ENCODE measurements around the gene VAT1. TPM values are rescaled to one million over a fixed set of nuclear protein-coding genes. Genes with fewer than 3 reads are reported as not detected.

Gene VAT1
- total and polyA plus RNA-seq, 12 donors: 48.5 to 99.2 (median 66.0) TPM

DNA sequence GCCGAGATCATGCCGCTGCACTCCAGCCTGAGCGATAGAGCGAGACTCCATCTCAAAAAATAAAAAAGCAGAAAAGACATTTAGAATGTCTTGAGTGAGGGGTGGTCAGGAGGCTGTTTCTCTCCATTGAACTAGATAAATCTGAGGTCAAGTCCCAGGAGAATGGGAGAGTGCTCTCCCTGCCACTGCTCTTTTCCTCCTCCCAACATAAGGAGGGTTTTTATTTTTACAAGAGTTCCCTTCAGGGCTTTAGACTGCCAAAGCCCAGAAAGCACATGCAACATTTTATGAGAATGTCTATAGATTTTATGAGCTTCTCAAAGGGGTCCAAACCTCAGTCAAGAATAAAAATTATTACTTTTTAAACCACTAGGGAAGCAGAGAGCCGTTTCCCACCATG is 4.4 kb upstream of the VAT1 start:
- Histone ChIP-seq H3K4me3 (no peak overlapping the region), H3K4me1 (peaks cover 0 to 21% (median 12%) of the 10 kb centered on the region in 9 donors), H3K27me3 (no peaks in the 10 kb centered on the region), H3K9me3 (no peaks in the 10 kb centered on the region), H3K27ac (no peak overlapping the region), H3K36me3 (no peaks in the 10 kb centered on the region)
- intact Hi-C loops (cut with DNase I): loop anchor here in 7 of 10 donors (5.0 to 10.0 kb wide), 6 partner anchors 61 to 338 kb away; partner anchors contain the start of genes BRCA1 (in 5 of the 7) and NBR1 (in 1 of the 7)
- TF ChIP-seq, protein P1, sequence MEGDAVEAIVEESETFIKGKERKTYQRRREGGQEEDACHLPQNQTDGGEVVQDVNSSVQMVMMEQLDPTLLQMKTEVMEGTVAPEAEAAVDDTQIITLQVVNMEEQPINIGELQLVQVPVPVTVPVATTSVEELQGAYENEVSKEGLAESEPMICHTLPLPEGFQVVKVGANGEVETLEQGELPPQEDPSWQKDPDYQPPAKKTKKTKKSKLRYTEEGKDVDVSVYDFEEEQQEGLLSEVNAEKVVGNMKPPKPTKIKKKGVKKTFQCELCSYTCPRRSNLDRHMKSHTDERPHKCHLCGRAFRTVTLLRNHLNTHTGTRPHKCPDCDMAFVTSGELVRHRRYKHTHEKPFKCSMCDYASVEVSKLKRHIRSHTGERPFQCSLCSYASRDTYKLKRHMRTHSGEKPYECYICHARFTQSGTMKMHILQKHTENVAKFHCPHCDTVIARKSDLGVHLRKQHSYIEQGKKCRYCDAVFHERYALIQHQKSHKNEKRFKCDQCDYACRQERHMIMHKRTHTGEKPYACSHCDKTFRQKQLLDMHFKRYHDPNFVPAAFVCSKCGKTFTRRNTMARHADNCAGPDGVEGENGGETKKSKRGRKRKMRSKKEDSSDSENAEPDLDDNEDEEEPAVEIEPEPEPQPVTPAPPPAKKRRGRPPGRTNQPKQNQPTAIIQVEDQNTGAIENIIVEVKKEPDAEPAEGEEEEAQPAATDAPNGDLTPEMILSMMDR (IDR thresholded peaks at IDR 0.05): no peak
- no peak for DNase-seq
- 76 to 84% methylated on average over 5 of the region's 5 CpGs for WGBS, 2 donors
- ATAC-seq: no peak

DNA sequence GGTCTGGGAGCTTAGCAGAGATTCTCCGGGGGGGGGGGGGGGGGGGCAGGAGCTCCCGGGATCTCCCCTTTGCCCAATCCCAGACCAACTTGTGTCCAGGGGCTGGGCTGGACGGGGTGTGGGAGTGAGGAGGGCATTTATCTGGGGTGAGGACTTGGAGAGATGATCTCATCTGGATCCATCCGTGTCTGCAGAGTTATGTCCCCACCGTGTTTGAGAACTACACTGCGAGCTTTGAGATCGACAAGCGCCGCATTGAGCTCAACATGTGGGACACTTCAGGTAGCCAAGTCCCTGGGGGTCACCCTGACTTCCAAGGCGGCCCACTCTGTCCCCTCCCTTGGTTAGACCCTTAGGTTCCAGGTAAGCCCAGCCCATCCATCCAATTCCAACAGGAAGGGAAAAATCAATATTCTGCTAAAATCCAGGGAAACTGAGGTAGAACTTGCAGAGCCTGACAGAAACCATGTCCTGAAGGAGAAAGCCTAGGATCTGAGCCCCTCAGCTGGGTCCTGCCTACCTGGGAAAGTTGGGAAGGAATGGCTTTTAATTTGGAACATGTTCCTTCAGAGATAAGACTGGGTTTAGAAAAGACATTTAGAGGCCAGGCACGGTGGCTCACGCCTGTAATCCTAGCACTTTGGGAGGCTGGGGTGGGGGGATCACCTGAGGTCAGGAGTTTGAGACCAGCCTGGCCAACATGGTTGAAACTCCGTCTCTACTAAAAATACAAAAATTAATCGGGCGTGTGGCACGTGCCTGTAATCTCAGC is 3.8 kb upstream of the VAT1 start:
- Histone ChIP-seq H3K9me3 (no peaks in the 10 kb centered on the region), H3K4me3 (peak overlapping the region in 1 of 10 donors; percentile 62), H3K27me3 (no peaks in the 10 kb centered on the region), H3K36me3 (no peaks in the 10 kb centered on the region), H3K27ac (no peak overlapping the region), H3K4me1 (peaks cover 0 to 25% (median 15%) of the 10 kb centered on the region in 9 donors)
- intact Hi-C loops (cut with DNase I): loop anchor here in 7 of 10 donors (5.0 to 10.0 kb wide), 6 partner anchors 61 to 339 kb away; partner anchors contain the start of genes BRCA1 (in 5 of the 7) and NBR1 (in 1 of the 7)
- ATAC-seq: no peak
- 64% methylated on average over 15 to 16 of the region's 16 CpGs for WGBS, 2 donors
- DNase-seq: no peak
- TF ChIP-seq, protein P1 (IDR thresholded peaks at IDR 0.05): no peak

DNA sequence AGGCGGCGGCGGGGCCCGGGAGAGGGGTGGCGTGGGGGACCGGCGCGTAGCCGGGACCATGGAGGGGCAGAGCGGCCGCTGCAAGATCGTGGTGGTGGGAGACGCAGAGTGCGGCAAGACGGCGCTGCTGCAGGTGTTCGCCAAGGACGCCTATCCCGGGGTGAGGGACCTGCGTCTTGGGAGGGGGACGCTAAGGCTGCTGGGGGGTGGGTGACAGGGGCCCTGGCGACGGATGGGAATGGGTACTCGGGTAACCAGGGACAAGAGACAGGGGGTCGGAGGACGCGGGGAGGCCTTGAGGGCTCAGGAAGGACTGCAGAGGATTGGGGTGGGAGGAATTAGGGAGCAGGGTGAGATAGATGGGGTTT is 3.1 kb upstream of the VAT1 start:
- H3K4me3 ChIP-seq: peak overlapping the region in 9 of 10 donors; percentile 25 to 80 (median 62)
- no peaks in the 10 kb centered on the region for H3K27me3 ChIP-seq
- ATAC-seq (no peak), DNase-seq (no peak)
- no peaks in the 10 kb centered on the region for H3K36me3 ChIP-seq
- H3K4me1 ChIP-seq: peaks cover under 1 to 31% (median 21%) of the 10 kb centered on the region in 9 donors
- no peaks in the 10 kb centered on the region for H3K9me3 ChIP-seq
- no peak overlapping the region for H3K27ac ChIP-seq
- TF ChIP-seq, protein P1 (IDR thresholded peaks at IDR 0.05): no peak
- intact Hi-C loops (cut with DNase I): loop anchor here in 7 of 10 donors (5.0 to 10.0 kb wide), 6 partner anchors 62 to 340 kb away; partner anchors contain the start of genes BRCA1 (in 5 of the 7) and NBR1 (in 1 of the 7)
- 5 to 8% methylated on average over 25 to 27 of the region's 27 CpGs for WGBS, 2 donors

DNA sequence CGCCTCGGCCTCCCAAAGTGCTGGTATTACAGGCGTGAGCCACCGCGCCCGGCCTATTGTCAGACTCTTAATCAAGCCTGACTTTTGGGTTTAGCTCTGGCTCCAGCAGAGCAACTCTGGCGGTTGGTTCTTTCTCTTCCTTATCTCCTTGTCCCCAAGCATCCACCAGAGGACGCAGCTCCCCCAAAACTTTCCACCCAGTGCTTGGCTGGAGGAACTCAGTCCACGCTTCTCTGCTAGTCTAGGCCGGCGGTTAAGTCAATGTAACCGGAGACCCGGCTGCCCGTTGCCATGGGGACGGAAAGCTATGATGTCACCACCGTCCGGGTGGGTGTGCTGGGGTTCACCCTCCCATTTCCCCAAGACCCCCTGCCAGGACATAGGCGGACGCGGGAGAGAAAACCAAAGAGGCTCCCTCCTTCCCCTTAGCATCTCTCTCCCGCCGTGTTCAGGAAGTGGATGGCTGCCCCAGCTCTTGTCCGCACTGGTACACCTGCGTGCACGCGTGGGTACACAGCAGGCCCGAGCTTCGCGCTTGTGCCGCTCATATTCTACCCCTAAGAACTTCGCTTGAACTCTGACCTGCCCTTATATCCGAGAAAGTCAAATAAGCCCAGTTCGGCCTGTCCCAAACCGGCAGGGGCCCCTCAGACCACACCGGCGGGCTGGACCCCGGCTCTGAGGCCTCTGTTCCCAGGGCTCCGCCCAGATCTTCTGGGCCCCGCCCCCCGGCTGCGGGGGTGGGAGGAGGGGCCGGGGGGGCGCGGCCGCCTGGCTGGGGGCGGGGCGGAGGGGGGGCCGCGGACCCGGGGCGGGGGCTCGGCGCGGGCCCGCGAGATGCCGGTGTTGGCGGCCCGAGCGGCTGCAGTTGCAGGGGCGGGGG is 2.5 kb upstream of the VAT1 start, which contains the start of gene RND2:
Gene RND2 (plus strand): TSS at position 825 of the 883 bp plus-strand sequence. CDS start 117 bp downstream, outside the sequence.
- TF ChIP-seq, protein P1 (IDR thresholded peaks at IDR 0.05): peak; percentile 28 to 84 (median 69)
- WGBS, 2 donors: 1 to 2% methylated on average over 51 to 60 of the region's 61 CpGs
- intact Hi-C loops (cut with DNase I): loop anchor here in 9 of 10 donors (5.0 to 10.0 kb wide), 9 partner anchors 63 to 340 kb away; partner anchors contain the start of genes NBR1 (in 7 of the 9) and BRCA1 (in 5 of the 9)
- no peaks in the 10 kb centered on the region for H3K9me3 ChIP-seq
- peak; percentile 58 to 81 (median 70) for ATAC-seq
- H3K4me3 ChIP-seq: peak within 1 kb of the TSS; percentile 25 to 80 (median 60)
- H3K36me3 ChIP-seq: no peaks in the 10 kb centered on the region
- H3K27ac ChIP-seq: peak within 1 kb of the TSS in 8 of 10 donors; percentile 7 to 79 (median 54)
- DNase-seq: peak; percentile 77 to 91
- peaks cover 3 to 38% (median 27%) of the 10 kb centered on the region in 9 donors for H3K4me1 ChIP-seq
- no peaks in the 10 kb centered on the region for H3K27me3 ChIP-seq
